Mucosa of descending colon (tissue), 3 donors: ENCODE results near the gene AKT1S1. TPM values are rescaled to one million over a fixed set of nuclear protein-coding genes. Genes with fewer than 3 reads are reported as not detected.

Experiments
- ATAC-seq: fragments of 200-7000 bp; cut with Tn5 transposase; one replicate; pipeline ENCODE4 v1.9.1; 2020; ENCODE audit warnings: mild to moderate bottlenecking, moderate library complexity
- DNase-seq, 3 donors: peaks; one replicate each; pipeline ENCODE4 v3.0.0-alpha.2; 2020
- H3K36me3 ChIP-seq: fragments of 200-600 bp; one replicate; pipeline ENCODE4 v1.8.0; 2021; ENCODE audit warnings: low read depth, mild to moderate bottlenecking
- H3K4me1 ChIP-seq: fragments of 200-600 bp; one replicate; pipeline ENCODE4 v1.8.0; 2021; ENCODE audit warnings: low read depth, mild to moderate bottlenecking
- H3K4me3 ChIP-seq: fragments of 200-600 bp; one replicate; pipeline ENCODE4 v1.8.0; 2021; ENCODE audit warnings: mild to moderate bottlenecking
- H3K9me3 ChIP-seq: fragments of 200-600 bp; one replicate; pipeline ENCODE4 v1.8.0; 2021; ENCODE audit warnings: mild to moderate bottlenecking
- CTCF ChIP-seq: fragments of 200-600 bp; IDR thresholded peaks from one replicate; pipeline ENCODE4 v1.8.0; 2022; ENCODE audit warnings: antibody characterized with exemption, mild to moderate bottlenecking
- intact Hi-C, 2 donors: fragments of 100-400 bp; cut with DNase I in 1 of 2; cut with micrococcal nuclease in 1 of 2; formaldehyde crosslinking; loops; one replicate each; pipeline versions ENCODE4 v1.11.0 to v1.11.1; 2022; cut with DNase I, micrococcal nuclease
- total RNA-seq, 3 donors: library from RNA; stranded (reverse); fragmentation: NEBNext Ultra II Directional in 2 of 3; extraction: Animal tissue kit (Norgen Biotek cat#: 25700) in 2 of 3; gene quantifications; one replicate each; pipeline versions ENCODE4 v1.2.1 to v1.2.4, GENCODE V29; 2021 to 2023
- donor health status: DM: no; HTN: no; CAD: no; lungs with moderate emphysema.
- donor health status: DM: no; HTN: no; CAD: no.
- donor health status: DM: no; HTN: yes; CAD: no.

AKT1S1 gene
- total RNA-seq, 3 donors from 2014 or later, result 38.8 to 44.0 (median 42.3) TPM

- Histone ChIP-seq H3K9me3 (no peaks in the 10 kb centered on the region), H3K4me1 (peaks cover 12% of the 10 kb centered on the region), H3K36me3 (no peaks in the 10 kb centered on the region), H3K4me3 (no peak overlapping the region)
- intact Hi-C loops, result no loop called here
- peak; percentile 18 for ATAC-seq
- no peak for TF ChIP-seq CTCF
- DNase-seq, result peak in 1 of 3 donors; percentile 48
These were observed 46.2 kb upstream of the AKT1S1 start for GRCh38 chr19:49923055-49924003.

GRCh38 chr19:49921871-49922795, 45.0 kb upstream of the AKT1S1 start:
- Histone ChIP-seq H3K9me3 (no peaks in the 10 kb centered on the region), H3K4me3 (no peak overlapping the region), H3K4me1 (peaks cover 2% of the 10 kb centered on the region), H3K36me3 (no peaks in the 10 kb centered on the region)
- intact Hi-C loops, result no loop called here
- ATAC-seq, result no peak
- peak in 1 of 3 donors; percentile 40 for DNase-seq
- no peak for TF ChIP-seq CTCF

- Histone ChIP-seq H3K9me3 (no peaks in the 10 kb centered on the region), H3K4me1 (no peaks in the 10 kb centered on the region), H3K4me3 (no peak overlapping the region), H3K36me3 (no peaks in the 10 kb centered on the region)
- DNase-seq (peak in 1 of 3 donors; percentile 38), ATAC-seq (no peak)
- TF ChIP-seq CTCF, result no peak
- intact Hi-C loops, result no loop called here
These were observed 43.6 kb upstream of the AKT1S1 start for GRCh38 chr19:49920624-49921363.

GRCh38 chr19:49918089-49918488, 40.9 kb upstream of the AKT1S1 start:
- intact Hi-C loops, result no loop called here
- no peak for ATAC-seq
- no peak for DNase-seq
- no peak overlapping the region for H3K4me3 ChIP-seq
- no peaks in the 10 kb centered on the region for H3K36me3 ChIP-seq
- H3K4me1 ChIP-seq, result no peaks in the 10 kb centered on the region
- TF ChIP-seq CTCF, result no peak
- no peaks in the 10 kb centered on the region for H3K9me3 ChIP-seq
